ENCODE data around the gene PDCD6IP.
"Not testable (repeated sequence)": the region's sequence is repeated elsewhere in the genome, so short reads cannot be mapped to it uniquely, and the experiment has no call there.

PDCD6IP gene

GRCh38 chr3:33795856-33796536 is 2.4 kb upstream of the PDCD6IP start:
- no peak for DNase-seq

GRCh38 chr3:33798113-33798417 is 365 bp upstream of the PDCD6IP start:
- no peak for DNase-seq

GRCh38 chr3:33799202-33799551 is 747 bp downstream of the PDCD6IP start:
- DNase-seq, result no peak

GRCh38 chr3:33803252-33803651 is 4.8 kb downstream of the PDCD6IP start:
- DNase-seq, result no peak

- no peak for DNase-seq
Measured at GRCh38 chr3:33803894-33804526, 5.6 kb downstream of the PDCD6IP start.

GRCh38 chr3:33807191-33807590 is 8.8 kb downstream of the PDCD6IP start:
- no peak for DNase-seq

- DNase-seq, result no peak
Measured at GRCh38 chr3:33808559-33808958, 10.1 kb downstream of the PDCD6IP start.

GRCh38 chr3:33810545-33810944 is 12.1 kb downstream of the PDCD6IP start:
- no peak for DNase-seq

- DNase-seq, result no peak
Measured at GRCh38 chr3:33821989-33822388, 23.6 kb downstream of the PDCD6IP start.

GRCh38 chr3:33823821-33824220 is 25.4 kb downstream of the PDCD6IP start:
- DNase-seq, result no peak

GRCh38 chr3:33825111-33825510 is 26.7 kb downstream of the PDCD6IP start:
- no peak for DNase-seq

- no peak for DNase-seq
Measured at GRCh38 chr3:33826206-33826605, 27.8 kb downstream of the PDCD6IP start.

- no peak for DNase-seq
Measured at GRCh38 chr3:33826688-33827087, 28.3 kb downstream of the PDCD6IP start.

- DNase-seq, result no peak
Measured at GRCh38 chr3:33829720-33830119, 31.3 kb downstream of the PDCD6IP start.

- DNase-seq, result no peak
Measured at GRCh38 chr3:33831053-33831452, 32.6 kb downstream of the PDCD6IP start.

GRCh38 chr3:33833408-33834095 is 35.1 kb downstream of the PDCD6IP start:
- DNase-seq, result no peak

- DNase-seq, result no peak
Measured at GRCh38 chr3:33834096-33834453, 35.6 kb downstream of the PDCD6IP start.

GRCh38 chr3:33837182-33837581 is 38.8 kb downstream of the PDCD6IP start:
- DNase-seq, result not testable (repeated sequence)

GRCh38 chr3:33839283-33839682 is 40.9 kb downstream of the PDCD6IP start:
- DNase-seq, result no peak

- DNase-seq, result no peak
Measured at GRCh38 chr3:33840179-33840578, 41.7 kb downstream of the PDCD6IP start.

GRCh38 chr3:33848624-33849347 is 50.4 kb downstream of the PDCD6IP start:
- no peak for DNase-seq

GRCh38 chr3:33850599-33850998 is 52.2 kb downstream of the PDCD6IP start:
- not testable (repeated sequence) for DNase-seq

- not testable (repeated sequence) for DNase-seq
Measured at GRCh38 chr3:33855407-33855806, 57.0 kb downstream of the PDCD6IP start.
